Ovary (tissue), 3 donors: ENCODE data around the gene CTDP1.

ENCODE experiments used
- CTCF ChIP-seq, 3 donors: fragments of 450-650 bp in 2 of 3; fragments of 200-600 bp in 1 of 3; IDR thresholded peaks; one replicate each; pipeline versions ENCODE4 v1.5.1 to v1.8.0; 2016 to 2022; ENCODE audit warnings: antibody characterized with exemption in 3 of 3, mild to moderate bottlenecking in 1 of 3
- EP300 ChIP-seq: sonication (generic); formaldehyde crosslinking; IDR thresholded peaks from one replicate; pipeline ENCODE4 v1.6.1; 2017; ENCODE audit warnings: antibody characterized with exemption
- POLR2A ChIP-seq: fragments of 450-650 bp; IDR thresholded peaks from one replicate; pipeline ENCODE4 v1.6.1; 2017; ENCODE audit warnings: antibody characterized with exemption, mild to moderate bottlenecking, moderate library complexity
- donor health status: DM: no; HTN: no; CAD: no.

- TF ChIP-seq CTCF (IDR thresholded peaks at IDR 0.05), result no peak
- TF ChIP-seq POLR2A, result no peak
- no peak for TF ChIP-seq EP300
These were observed 687 bp downstream of the CTDP1 start for GRCh38 chr18:79680100-79680879.
